HG02610 (cell line): ENCODE measurements around the gene NXN.
"Not testable (repeated sequence)": the region's sequence is repeated elsewhere in the genome, so short reads cannot be mapped to it uniquely, and the experiment has no call there.

Source experiments
- ATAC-seq: cut with Tn5 transposase; IDR thresholded peaks from one replicate; pipeline ENCODE4 v1.9.1; 2021; ENCODE audit warnings: mild to moderate bottlenecking, moderate library complexity; ENCODE audit not compliant: unreplicated experiment

NXN gene

GRCh38 chr17:838486-838885 is 141.1 kb downstream of the NXN start:
- ATAC-seq, result no peak

GRCh38 chr17:836151-836550 is 143.4 kb downstream of the NXN start:
- no peak for ATAC-seq

GRCh38 chr17:835721-836120 is 143.9 kb downstream of the NXN start:
- not testable (repeated sequence) for ATAC-seq

- no peak for ATAC-seq
Measured at GRCh38 chr17:835263-835662, 144.3 kb downstream of the NXN start.

GRCh38 chr17:834136-834535 is 145.4 kb downstream of the NXN start:
- no peak for ATAC-seq

GRCh38 chr17:830950-831349 is 148.6 kb downstream of the NXN start:
- no peak for ATAC-seq

GRCh38 chr17:830381-830780 is 149.2 kb downstream of the NXN start:
- ATAC-seq, result no peak

GRCh38 chr17:829614-830013 is 150.0 kb downstream of the NXN start:
- not testable (repeated sequence) for ATAC-seq

- no peak for ATAC-seq
Measured at GRCh38 chr17:828761-829160, 150.8 kb downstream of the NXN start.

GRCh38 chr17:826778-827177 is 152.8 kb downstream of the NXN start:
- no peak for ATAC-seq

GRCh38 chr17:825216-825615 is 154.4 kb downstream of the NXN start:
- ATAC-seq, result no peak

GRCh38 chr17:824378-824777 is 155.2 kb downstream of the NXN start:
- no peak for ATAC-seq

GRCh38 chr17:823501-823902 is 156.1 kb downstream of the NXN start:
- no peak for ATAC-seq

- ATAC-seq, result no peak
Measured at GRCh38 chr17:819251-819650, 160.3 kb downstream of the NXN start.

GRCh38 chr17:814371-814770 is 165.2 kb downstream of the NXN start:
- ATAC-seq, result no peak

GRCh38 chr17:812638-813204 is 166.9 kb downstream of the NXN start:
- no peak for ATAC-seq

- no peak for ATAC-seq
Measured at GRCh38 chr17:811051-811784, 168.4 kb downstream of the NXN start.

GRCh38 chr17:807523-808294 is 171.9 kb downstream of the NXN start:
- no peak for ATAC-seq

- ATAC-seq, result no peak
Measured at GRCh38 chr17:806781-807522, 172.6 kb downstream of the NXN start.

GRCh38 chr17:806346-806745 is 173.2 kb downstream of the NXN start:
- no peak for ATAC-seq

GRCh38 chr17:805886-806285 is 173.7 kb downstream of the NXN start:
- not testable (repeated sequence) for ATAC-seq
